ENCODE results near the gene KLF3.

DNA sequence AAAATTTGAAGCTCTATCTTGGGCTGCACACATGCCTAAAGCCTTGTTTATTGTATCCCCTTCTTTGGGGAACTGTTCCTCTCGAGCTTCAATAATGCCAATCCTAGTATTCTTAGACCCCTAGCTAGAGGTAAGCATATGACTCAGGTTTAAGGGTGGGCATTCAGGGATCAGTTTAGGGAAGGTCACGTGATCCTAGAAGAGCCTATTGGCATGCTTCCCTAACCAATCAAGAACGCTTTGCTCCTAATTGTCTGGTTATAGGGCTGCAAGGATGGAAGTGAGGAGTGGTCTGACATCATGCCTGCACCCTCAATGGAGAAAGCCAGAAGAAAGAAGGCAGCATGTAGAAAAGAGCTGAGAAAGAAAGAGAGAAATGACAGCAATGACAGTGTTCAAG lies 71.9 kb downstream of the KLF3 start:
- no peak for TF ChIP-seq CEBPB (IDR thresholded peaks at IDR 0.05; ENCODE audit: low read depth, low read length)
- TF ChIP-seq, protein P1, sequence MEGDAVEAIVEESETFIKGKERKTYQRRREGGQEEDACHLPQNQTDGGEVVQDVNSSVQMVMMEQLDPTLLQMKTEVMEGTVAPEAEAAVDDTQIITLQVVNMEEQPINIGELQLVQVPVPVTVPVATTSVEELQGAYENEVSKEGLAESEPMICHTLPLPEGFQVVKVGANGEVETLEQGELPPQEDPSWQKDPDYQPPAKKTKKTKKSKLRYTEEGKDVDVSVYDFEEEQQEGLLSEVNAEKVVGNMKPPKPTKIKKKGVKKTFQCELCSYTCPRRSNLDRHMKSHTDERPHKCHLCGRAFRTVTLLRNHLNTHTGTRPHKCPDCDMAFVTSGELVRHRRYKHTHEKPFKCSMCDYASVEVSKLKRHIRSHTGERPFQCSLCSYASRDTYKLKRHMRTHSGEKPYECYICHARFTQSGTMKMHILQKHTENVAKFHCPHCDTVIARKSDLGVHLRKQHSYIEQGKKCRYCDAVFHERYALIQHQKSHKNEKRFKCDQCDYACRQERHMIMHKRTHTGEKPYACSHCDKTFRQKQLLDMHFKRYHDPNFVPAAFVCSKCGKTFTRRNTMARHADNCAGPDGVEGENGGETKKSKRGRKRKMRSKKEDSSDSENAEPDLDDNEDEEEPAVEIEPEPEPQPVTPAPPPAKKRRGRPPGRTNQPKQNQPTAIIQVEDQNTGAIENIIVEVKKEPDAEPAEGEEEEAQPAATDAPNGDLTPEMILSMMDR (IDR thresholded peaks at IDR 0.05; ENCODE audit: control extremely low read depth in 1 of 3, insufficient read depth in 1 of 3, low read depth in 1 of 3, low read length in 3 of 3): no peak
- TF ChIP-seq ATF2 (IDR thresholded peaks at IDR 0.05; ENCODE audit: low read length): no peak
- TF ChIP-seq SP2 (IDR thresholded peaks at IDR 0.05; ENCODE audit: low read length): no peak
- no peak for TF ChIP-seq CBX5 (IDR thresholded peaks at IDR 0.05; ENCODE audit: low read depth, low read length)
- no peak for TF ChIP-seq TBP (IDR thresholded peaks at IDR 0.05; ENCODE audit: low read depth, low read length)
- no peak for TF ChIP-seq POLR2A (IDR thresholded peaks at IDR 0.05; ENCODE audit: control extremely low read depth in 1 of 2, low read depth in 2 of 2, low read length in 2 of 2)
- TF ChIP-seq TAF1 (IDR thresholded peaks at IDR 0.05; ENCODE audit: low read depth, low read length): no peak
- no peak for TF ChIP-seq RAD21 (IDR thresholded peaks at IDR 0.05 in 1 of 2, conservative IDR thresholded peaks at IDR 0.05 in 1 of 2; ENCODE audit: low read depth in 2 of 2, low read length in 2 of 2)
- no peak for TF ChIP-seq CREB1 (IDR thresholded peaks at IDR 0.05)
- TF ChIP-seq TEAD4 (IDR thresholded peaks at IDR 0.05; ENCODE audit: low read depth, low read length): no peak
